Endothelial cell of umbilical vein (primary cell): Measurements from ENCODE around the gene DDX39A. TPM values are rescaled to one million over a fixed set of nuclear protein-coding genes. Genes with fewer than 3 reads are reported as not detected.

Experiments
- BruUV-seq: library from RNA; stranded (reverse); fragments of 400-500 nt; replicated peaks from 2 replicates; lab custom pipeline; 2021; lab: Mats Ljungman, UMichigan
- CTCF ChIA-PET: fragments of 300-600, 350-600 bp; sonication (Branson Sonifier 250); formaldehyde crosslinking; loops from one replicate; lab custom pipeline; 2021; ENCODE audit warnings: antibody characterized with exemption, inconsistent platforms; lab: Charles Lee
- POLR2A ChIA-PET: fragments of 300-600, 350-600 bp; sonication (Branson Sonifier 250); formaldehyde crosslinking; loops from one replicate; lab custom pipeline; 2021; ENCODE audit warnings: antibody characterized with exemption, inconsistent platforms; lab: Charles Lee
- DNase-seq: peaks from one replicate; pipeline ENCODE4 v3.0.0-alpha.2; 2011; ENCODE audit warnings: low read depth, low spot score
- FAIRE-seq: peaks from 2 replicates; lab custom pipeline; 2011; peaks lifted over from hg19 to GRCh38; lab: Jason Lieb, UNC
- H2AFZ ChIP-seq: 2 replicates; pipeline ENCODE4 v1.6.0; 2012; ENCODE audit warnings: low read depth, low read length, control low read depth, inconsistent platforms
- H3K27ac ChIP-seq: 2 replicates; pipeline ENCODE4 v1.5.1; 2011; ENCODE audit warnings: low read depth, mild to moderate bottlenecking, control low read depth, low read length, moderate library complexity; ENCODE audit not compliant: insufficient read depth
- H3K27me3 ChIP-seq, 2 experiments: 2 replicates each; pipeline versions ENCODE4 v1.6.0 to v1.6.1; 2011; ENCODE audit warnings: low read length in 2 of 2, mixed read lengths in 1 of 2; ENCODE audit not compliant: control insufficient read depth in 2 of 2, insufficient read depth in 2 of 2
- H3K36me3 ChIP-seq, 2 experiments: 2 replicates in 1 of 2; 3 replicates in 1 of 2; pipeline ENCODE4 v1.5.1; 2011; ENCODE audit warnings: low read length in 2 of 2, mild to moderate bottlenecking in 1 of 2, moderate library complexity in 1 of 2; ENCODE audit not compliant: control insufficient read depth in 2 of 2, insufficient read depth in 2 of 2; ENCODE audit errors: extremely low read depth in 1 of 2
- H3K4me1 ChIP-seq: 3 replicates; pipeline ENCODE4 v1.5.1; 2011; ENCODE audit warnings: mild to moderate bottlenecking, low read length; ENCODE audit not compliant: control insufficient read depth, insufficient read depth; ENCODE audit errors: extremely low read depth
- H3K4me2 ChIP-seq: 2 replicates; pipeline ENCODE4 v1.6.1; 2011; ENCODE audit warnings: low read length, control low read depth, mixed read lengths; ENCODE audit not compliant: insufficient read depth
- H3K4me3 ChIP-seq, 3 experiments: fragments of 200-600 bp in 1 of 3; sonication (generic), shearing (Covaris generic) in 1 of 3; replicated peaks in 1 of 3; 2 replicates each; pipeline ENCODE4 v1.5.1; 2011 to 2016; ENCODE audit warnings: control low read depth in 3 of 3, low read length in 3 of 3, mild to moderate bottlenecking in 2 of 3, inconsistent platforms in 1 of 3, low read depth in 1 of 3, moderate library complexity in 1 of 3; ENCODE audit not compliant: insufficient read depth in 1 of 3
- H3K79me2 ChIP-seq: 2 replicates; pipeline ENCODE4 v1.6.0; 2012; ENCODE audit warnings: low read length, inconsistent platforms; ENCODE audit not compliant: control insufficient read depth, insufficient read depth
- H3K9ac ChIP-seq: replicated peaks from 2 replicates; pipeline ENCODE3; 2011; ENCODE audit warnings: low read length, control low read depth; ENCODE audit not compliant: insufficient read depth; ENCODE audit errors: extremely low read depth
- H3K9me1 ChIP-seq: replicated peaks from 3 replicates; pipeline ENCODE4 v1.6.0; 2011; ENCODE audit warnings: mild to moderate bottlenecking, low read length; ENCODE audit not compliant: control insufficient read depth, insufficient read depth; ENCODE audit errors: extremely low read depth
- H3K9me3 ChIP-seq: replicated peaks from 2 replicates; pipeline ENCODE4 v1.5.1; 2012; ENCODE audit warnings: low read length, inconsistent platforms; ENCODE audit not compliant: control insufficient read depth, insufficient read depth
- H4K20me1 ChIP-seq: replicated peaks from 2 replicates; pipeline ENCODE3; 2011; ENCODE audit warnings: mild to moderate bottlenecking, low read length; ENCODE audit not compliant: control insufficient read depth, insufficient read depth; ENCODE audit errors: extremely low read depth
- CTCF ChIP-seq, 2 donors: IDR thresholded peaks; 1 replicate in 1 of 2; 2 replicates in 1 of 2; pipeline ENCODE4 v1.5.1; 2011; ENCODE audit warnings: low read length in 2 of 2, mild to moderate bottlenecking in 2 of 2, moderate library complexity in 2 of 2, control low read depth in 1 of 2, inconsistent platforms in 1 of 2, low read depth in 1 of 2; ENCODE audit not compliant: insufficient read depth in 1 of 2; ENCODE audit errors: extremely low read depth in 1 of 2
- EZH2 ChIP-seq: IDR thresholded peaks from 2 replicates; pipeline ENCODE4 v1.6.1; 2012; ENCODE audit warnings: borderline replicate concordance, low read depth, mild to moderate bottlenecking, moderate library complexity, low read length, inconsistent platforms; ENCODE audit not compliant: severe bottlenecking
- FOS ChIP-seq: IDR thresholded peaks from 2 replicates; pipeline ENCODE4 v1.6.1; 2011; ENCODE audit warnings: mild to moderate bottlenecking, low read length, moderate library complexity, borderline replicate concordance; ENCODE audit not compliant: insufficient read depth
- GATA2 ChIP-seq: IDR thresholded peaks from 2 replicates; pipeline ENCODE4 v1.7.0; 2011; ENCODE audit warnings: low read depth, mild to moderate bottlenecking, moderate library complexity, mixed read lengths, low read length; ENCODE audit not compliant: insufficient read length, insufficient read depth
- JUN ChIP-seq: IDR thresholded peaks from 2 replicates; pipeline ENCODE4 v1.6.1; 2011; ENCODE audit warnings: borderline replicate concordance, low read depth; ENCODE audit not compliant: insufficient read length, insufficient read depth
- MAX ChIP-seq: IDR thresholded peaks from 2 replicates; pipeline ENCODE4 v1.6.1; 2011; ENCODE audit not compliant: insufficient read depth, insufficient read length
- MYC ChIP-seq: IDR thresholded peaks from one replicate; pipeline ENCODE4 v1.6.1; 2011; ENCODE audit warnings: mild to moderate bottlenecking, low read depth, low read length
- POLR2A ChIP-seq: IDR thresholded peaks from 2 replicates; pipeline ENCODE4 v1.6.1; 2012; ENCODE audit warnings: low read depth, mild to moderate bottlenecking, control low read depth, low read length
- POLR2AphosphoS5 ChIP-seq: IDR thresholded peaks from 2 replicates; pipeline ENCODE4 v1.6.1; 2012; ENCODE audit warnings: low read depth, mild to moderate bottlenecking, control low read depth, low read length, moderate library complexity; ENCODE audit not compliant: insufficient read depth
- dilution Hi-C: fragments of 300-500 bp; cut with MboI; formaldehyde crosslinking; loops from one replicate; pipeline ENCODE4 v1.15.0; 2019; ENCODE audit warnings: low sequenced_read_pairs; ENCODE audit not compliant: extremely low pct_ligation_motif_present
- intact Hi-C: fragments of 100-400 bp; cut with micrococcal nuclease; formaldehyde crosslinking; loops from one replicate; pipeline ENCODE4 v1.10.0; 2022
- polyA plus RNA-seq, 4 experiments: library from polyadenylated mRNA; depleted of rRNA in 3 of 4; stranded (reverse) in 3 of 4; unstranded in 1 of 4; fragments of >200 nt; gene quantifications; 2 replicates each; pipeline versions ENCODE4 v1.2.1 to v1.2.3, GENCODE V29; 2011 to 2012; ENCODE audit warnings: missing spikeins in 1 of 4
- total RNA-seq: library from RNA; stranded (reverse); gene quantifications from 2 replicates; pipeline ENCODE4 v1.2.3, GENCODE V29; 2021

DDX39A gene
- total and polyA plus RNA-seq, 2 donors (not counting 3 experiments of a cell fraction or from before 2014, with no cell fraction given), result 157 to 158 TPM

DNA sequence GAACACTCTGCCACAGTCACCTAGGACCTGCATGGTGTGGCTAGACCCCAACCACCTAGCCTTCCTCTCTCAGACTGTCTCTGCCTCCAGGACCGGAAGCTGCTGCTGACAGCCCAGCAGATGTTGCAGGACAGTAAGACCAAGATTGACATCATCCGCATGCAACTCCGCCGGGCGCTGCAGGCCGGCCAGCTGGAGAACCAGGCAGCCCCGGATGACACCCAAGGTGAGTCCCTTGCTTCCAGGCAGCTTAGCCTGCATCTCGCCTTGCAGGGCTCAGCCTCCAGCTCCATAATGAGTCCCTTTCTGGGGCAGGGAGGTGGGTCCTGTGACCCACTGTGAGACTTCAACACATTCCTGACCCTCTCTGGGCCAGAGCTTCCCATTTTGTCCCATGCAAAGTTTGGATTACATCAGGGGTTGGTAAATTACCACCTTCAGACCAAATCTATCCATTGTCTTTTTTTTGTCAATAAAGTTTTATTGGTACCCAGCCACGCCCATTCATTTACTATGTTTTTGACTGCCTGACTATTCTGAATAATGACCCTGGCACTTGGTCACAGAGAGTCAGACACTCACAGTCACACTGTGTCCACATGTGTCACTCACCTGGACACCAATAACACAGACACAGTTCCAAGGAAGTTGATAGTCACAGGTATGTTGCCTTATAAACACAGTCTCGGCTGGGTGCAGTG lies 27.3 kb upstream of the DDX39A start:
- H3K4me2 ChIP-seq, result no peak overlapping the region
- no peaks in the 10 kb centered on the region for H3K9me3 ChIP-seq
- H3K27ac ChIP-seq, result no peak overlapping the region
- peaks cover 24 to 68% of the 10 kb centered on the region in 2 experiments for H3K36me3 ChIP-seq
- H2AFZ ChIP-seq, result no peak overlapping the region
- H3K9ac ChIP-seq, result no peak overlapping the region
- H3K4me3 ChIP-seq, result no peak overlapping the region
- dilution Hi-C loops, result no loop called here
- intact Hi-C loops, result no loop called here
- no peaks in the 10 kb centered on the region for H4K20me1 ChIP-seq
- H3K9me1 ChIP-seq, result no peaks in the 10 kb centered on the region
- FAIRE-seq (no peak), DNase-seq (no peak)
- peaks cover 2% of the 10 kb centered on the region for H3K79me2 ChIP-seq
- no peaks in the 10 kb centered on the region for H3K4me1 ChIP-seq
- no TSS peak for BruUV-seq
- no peaks in the 10 kb centered on the region for H3K27me3 ChIP-seq
- TF ChIP-seq EZH2, result no peak
- no peak for TF ChIP-seq FOS
- no peak for TF ChIP-seq GATA2
- no peak for TF ChIP-seq MAX
- no peak for TF ChIP-seq JUN
- no peak for TF ChIP-seq POLR2A
- no peak for TF ChIP-seq POLR2AphosphoS5
- no peak for TF ChIP-seq MYC
- TF ChIP-seq CTCF (IDR thresholded peaks at IDR 0.05; ENCODE audit: extremely low read depth in 1 of 2, insufficient read depth in 1 of 2, low read depth in 1 of 2, low read length in 2 of 2), result no peak
- POLR2A ChIA-PET, result no interaction called here
- CTCF ChIA-PET, result no interaction called here
